DMS53 treated with DMSO at 0.1 percent for 48 hours (cell line): Measurements from ENCODE around the gene KTN1.
A peak's percentile ranks its signal among the peaks of the same experiment; 100 is the strongest.

Experiments used
- DNase-seq: peaks from one replicate; lab custom pipeline; 2025; ENCODE audit not compliant: unreplicated experiment; lab: John Stamatoyannopoulos, UW

Gene KTN1

DNA sequence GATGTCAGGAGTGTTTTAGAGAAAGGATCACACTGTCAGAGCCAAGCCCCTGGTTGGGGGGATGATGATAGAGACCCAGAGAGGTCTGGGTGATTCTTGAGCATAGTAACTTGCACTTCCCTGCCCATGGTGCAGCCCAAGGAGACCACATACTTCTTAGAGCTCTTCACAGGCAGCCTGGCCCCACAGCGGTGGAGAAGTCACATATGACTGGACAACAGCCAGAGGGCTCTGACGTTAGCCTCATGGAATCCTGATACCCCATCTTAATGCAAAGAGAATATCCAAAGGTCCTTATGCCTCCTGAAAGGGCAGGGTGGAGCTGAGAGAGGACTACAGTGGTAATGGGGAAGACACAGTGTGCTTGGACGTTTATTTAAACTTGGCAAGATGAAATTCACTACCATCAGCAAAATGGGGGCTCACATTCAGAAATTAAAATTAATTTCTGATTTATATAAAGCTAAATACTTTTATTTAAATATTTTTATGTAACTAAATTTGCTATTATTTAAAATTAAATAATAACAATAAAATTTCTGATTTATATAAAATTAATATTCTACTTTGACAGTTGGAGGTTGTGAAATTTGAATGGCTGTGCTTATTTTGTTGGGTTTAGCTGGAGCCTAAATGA is 131.3 kb downstream of the KTN1 start:
- DNase-seq: no peak

DNA sequence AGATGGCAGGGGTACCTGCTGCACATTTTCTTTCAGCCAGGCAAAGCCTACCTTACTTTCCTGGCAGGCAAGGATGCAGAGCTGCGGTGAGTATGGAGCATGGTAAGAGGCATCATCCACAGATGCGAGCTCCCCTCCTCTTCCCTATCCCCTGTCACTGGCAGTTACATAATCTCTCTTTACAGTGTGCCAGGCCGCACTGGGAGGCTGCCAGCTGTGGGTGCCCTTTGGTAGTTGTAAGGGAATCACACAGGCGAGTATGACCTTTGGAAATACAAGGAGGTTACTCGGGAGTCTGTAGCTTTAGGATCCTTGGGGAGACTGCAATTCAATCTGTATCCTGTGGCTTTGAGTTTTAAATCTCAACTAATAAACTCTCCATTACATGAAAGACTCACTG is 132.5 kb downstream of the KTN1 start:
- DNase-seq: no peak

DNA sequence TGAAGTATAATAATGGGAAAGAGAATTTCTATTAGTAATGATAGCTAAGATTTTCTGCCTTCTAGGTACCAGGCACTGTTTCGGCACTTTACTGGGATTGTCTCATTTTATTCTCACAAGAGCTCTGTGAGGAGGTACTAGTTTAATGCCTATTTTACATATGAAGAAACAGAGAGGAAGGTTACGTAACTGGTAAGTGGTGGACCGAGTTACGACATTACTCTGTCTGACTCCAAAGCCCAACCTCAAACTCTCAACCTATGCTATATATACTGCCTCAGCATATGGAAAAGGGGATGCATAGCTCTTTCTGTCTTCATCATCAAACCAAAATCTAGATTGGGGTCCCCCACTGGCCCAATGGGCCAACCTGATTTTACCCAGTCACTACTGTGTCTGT is 133.5 kb downstream of the KTN1 start:
- DNase-seq: no peak

DNA sequence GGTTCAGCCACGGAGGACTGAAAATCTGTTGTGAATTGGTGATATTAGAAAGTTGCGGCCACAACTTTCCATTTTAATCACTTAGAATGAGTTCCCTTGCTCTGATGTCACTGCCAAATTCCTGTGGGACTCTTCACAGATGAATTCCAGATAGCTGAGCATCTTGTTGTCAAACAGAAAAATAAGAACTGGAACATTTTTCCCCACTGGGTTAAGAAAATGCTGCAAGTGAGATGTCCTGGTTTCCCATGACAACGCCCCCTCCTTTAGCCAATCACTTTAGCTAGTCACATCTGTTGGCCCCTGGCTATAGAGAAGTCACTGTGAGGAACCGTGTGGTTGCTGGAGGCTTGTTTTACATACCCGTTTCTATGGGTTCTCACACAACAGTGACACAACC is 135.9 kb downstream of the KTN1 start:
- DNase-seq: no peak

DNA sequence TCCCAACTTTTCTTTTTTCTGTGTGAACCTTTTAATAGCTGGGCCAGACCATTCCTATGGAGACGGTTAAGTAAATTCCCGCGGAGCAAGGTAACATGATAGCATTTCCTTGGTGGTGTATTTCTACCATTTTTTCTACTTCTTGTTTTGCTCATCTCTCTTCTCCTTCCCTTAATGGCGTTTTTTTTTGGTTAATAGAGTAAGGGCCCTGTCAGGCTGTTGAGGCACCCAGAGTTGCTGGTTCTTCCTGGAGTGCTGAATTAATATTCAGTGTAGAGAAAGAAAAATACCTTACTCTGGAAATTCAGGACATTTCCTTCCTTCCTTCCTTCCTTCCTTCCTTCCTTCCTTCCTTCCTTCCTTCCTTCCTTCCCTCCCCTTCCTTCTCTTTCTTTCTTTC is 137.6 kb downstream of the KTN1 start:
- no peak for DNase-seq

DNA sequence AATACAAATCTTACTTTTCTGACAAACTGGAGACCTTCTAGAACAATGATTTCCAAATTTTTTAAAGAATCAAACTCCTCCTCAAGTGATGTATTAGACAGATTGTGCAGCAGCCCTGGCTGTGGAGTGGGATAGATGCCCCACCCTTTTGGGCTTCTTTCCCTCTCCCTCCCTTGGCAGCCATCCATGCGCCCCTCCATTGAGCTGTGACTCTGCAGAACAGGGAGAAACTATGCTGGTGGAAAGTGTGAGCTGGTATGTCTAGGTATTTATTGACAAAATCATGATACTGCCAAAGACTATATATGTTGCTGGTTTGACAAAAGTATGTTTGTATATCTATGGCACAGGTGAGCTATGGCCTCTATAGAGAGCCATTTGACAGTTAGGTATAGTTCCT is 138.5 kb downstream of the KTN1 start:
- DNase-seq: no peak

DNA sequence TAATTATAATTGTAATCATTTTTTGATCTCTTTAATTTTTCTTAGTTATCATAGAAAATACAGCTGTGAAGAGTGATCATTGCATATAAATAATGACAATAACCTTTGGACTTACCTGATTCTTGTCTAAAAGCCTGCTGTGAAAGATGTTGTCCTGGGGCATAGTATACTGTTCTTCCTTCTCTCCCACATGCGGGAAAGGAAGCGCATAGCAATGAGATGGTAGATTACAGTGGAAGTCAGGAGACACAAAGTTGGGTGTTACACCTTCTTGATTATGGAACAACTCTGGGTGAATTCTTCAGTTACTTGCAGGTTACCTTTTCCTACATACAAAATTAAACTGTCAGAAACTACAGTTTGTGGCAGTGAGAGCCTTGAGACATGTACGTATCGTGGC is 140.8 kb downstream of the KTN1 start:
- DNase-seq: no peak

DNA sequence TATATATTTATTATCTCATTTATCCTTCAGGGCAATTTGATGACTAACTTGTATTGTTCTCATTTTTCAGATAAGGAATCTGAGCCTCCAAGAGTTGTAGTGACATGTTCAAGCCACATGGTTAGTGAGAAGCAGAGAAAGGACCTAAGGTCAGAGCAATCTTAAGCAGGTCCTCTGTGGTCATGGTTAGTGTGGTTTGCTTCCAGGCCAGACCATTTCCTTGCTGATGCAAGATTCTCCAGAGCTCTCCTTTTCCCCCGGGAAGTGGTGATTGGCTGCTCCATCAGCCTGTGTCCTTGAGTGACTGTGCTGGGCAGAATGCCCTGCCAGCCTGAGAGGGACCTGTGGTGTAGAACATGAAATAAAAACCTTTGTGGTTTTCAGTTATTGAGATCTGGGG is 141.3 kb downstream of the KTN1 start:
- no peak for DNase-seq

DNA sequence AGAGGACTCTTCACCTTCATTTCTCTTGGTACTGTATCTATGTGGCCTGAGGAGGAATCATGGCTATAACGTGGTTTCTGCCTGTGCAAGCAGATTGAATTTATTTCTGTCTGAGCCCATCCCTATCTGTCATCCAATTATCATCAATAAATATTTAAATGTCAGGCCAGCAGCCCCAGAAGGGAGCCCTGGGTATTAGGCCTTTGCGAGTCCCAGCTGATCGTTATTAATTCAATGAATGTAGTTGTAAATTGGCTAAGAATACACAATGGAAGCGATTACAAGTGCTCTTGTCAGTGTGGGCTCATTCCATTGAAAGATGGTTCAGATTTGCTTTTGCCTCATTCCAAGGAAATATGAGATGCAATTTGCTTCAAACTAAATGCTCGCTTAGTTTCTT is 142.0 kb downstream of the KTN1 start:
- DNase-seq: no peak

DNA sequence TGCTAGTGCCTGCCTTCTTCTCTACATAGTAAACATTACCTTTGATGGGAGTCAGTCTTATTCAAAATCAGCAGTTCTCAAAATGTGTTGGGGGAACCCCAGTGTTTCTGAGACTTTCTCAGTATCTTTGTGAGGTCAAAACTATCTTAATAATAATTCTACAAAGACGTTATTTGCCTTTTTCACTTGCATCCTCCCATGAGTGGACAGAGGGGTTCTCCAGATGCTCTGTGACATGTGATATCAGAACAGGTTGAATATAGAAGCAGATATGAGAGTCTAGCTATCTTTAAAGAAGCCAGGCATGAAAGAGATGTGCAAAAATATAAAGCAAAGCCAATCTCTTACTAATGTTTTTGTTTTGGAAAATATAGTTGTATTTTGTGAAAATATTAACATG is 144.7 kb downstream of the KTN1 start:
- no peak for DNase-seq

DNA sequence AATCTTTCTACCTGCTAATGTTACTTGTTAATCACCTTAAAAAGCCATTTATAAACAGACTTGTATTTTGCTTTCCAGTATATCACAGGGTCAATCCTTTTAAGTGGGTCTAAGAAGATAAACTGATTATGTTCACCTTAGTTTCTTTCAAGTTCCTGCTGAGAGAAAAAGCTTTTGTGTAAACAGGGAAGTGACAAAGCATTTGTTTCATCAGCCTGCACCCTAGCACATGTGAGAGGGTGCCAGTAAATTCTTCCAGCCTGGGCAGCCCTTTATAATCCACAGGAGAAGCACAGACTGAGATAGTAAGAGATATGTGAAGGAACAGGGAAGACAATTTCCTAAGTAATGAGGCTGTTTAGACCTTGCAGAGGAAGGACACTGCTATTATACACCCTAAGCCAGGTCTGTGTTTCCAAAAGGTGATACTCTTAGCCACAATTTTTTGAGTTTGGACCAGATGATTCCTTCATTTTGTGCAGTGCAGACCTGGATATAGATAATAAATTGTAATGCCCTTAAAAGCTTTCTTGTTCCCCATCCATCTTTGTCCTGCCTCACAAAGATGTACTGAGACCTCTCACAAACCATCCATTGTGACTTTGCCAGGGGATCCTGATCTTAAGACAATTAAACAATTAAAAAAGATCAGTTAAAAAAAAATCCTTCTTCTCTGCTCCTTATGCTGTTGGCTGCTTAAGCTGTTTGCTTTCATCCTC is 150.7 kb downstream of the KTN1 start:
- DNase-seq: peak; percentile 43

DNA sequence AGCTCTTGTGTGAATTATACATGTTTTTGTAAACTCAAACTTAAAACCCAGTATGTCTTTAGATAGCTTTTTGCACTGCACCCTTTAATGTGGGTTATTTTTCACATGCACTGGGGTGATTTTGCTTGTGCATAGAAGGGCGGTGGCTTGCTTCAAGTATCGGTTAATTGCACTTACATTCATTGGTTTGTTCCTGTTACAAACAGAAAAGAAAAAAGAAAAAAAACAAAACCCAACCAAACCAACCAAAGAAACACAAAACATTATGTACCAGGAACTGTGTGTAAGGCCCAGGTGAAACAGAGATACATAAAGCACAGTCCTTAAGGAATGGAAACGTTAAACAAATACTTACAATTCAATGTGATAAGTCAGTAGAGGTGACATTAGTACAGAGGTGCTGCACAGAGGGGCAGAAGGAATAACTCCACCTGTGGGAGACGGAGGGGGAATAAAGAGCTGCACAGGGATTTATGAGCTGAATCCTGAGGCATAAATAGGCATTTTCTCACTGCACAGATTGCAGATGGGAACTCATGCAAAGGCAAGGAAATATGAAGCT is 151.4 kb downstream of the KTN1 start:
- no peak for DNase-seq

DNA sequence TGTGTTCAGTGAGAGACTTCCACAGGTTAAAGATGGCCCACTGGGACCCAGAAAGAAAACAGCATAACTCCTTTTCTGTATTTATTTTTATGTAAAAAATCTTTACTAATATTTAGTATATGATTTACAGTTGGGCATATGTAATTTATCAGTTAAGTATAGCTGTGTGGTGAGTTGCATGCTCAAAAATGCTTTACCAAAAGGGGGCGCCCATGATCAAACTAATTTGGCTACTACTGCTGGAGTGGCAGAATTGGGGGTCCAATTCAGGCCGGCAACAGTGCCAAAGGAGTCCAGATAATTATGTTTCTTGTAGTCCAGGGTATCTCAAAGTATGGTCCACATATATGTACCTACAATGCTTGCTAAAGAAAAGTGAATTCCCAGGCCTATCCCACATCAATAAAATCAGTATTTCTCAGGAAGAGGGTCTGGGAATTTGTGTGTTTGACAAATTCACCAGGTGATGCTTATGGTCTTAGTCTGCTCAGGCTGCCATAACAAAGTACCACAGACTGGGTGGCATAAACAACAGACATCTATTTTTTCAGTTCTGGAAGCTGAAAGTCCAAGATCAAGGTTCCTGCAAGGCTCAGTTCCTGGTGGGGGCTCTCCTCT is 152.0 kb downstream of the KTN1 start:
- DNase-seq: peak; percentile 15

DNA sequence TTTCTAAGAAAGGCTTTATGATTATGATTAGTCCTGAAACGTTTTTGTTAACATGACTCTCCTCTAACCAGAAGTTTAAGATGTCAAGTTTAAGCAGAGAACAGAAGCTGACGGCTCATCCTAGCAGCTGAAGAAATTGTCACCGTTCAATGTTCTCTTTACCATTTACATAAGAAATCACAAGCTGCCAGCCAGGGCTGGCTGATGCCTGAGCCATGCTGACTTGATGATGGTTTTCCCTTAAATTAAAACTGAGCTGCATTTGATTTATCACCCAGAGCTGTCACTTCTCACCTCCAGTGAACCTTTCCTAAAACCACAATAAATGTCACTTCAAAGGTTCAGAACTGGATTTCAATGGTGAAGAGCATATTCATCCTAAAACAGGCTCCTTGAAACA is 153.6 kb downstream of the KTN1 start:
- DNase-seq: no peak
